ENCODE data around the gene FAIM.

GRCh38 chr3:138588445-138588844, 20.1 kb upstream of the FAIM start:
- TF ChIP-seq CTCF (IDR thresholded peaks at IDR 0.05) (no peak), POLR2A (IDR thresholded peaks at IDR 0.05) (no peak)

Measured in ovary (tissue), 3 donors.